Breast epithelium (tissue), 3 donors: ENCODE measurements around the gene CAMKK1.

Experiments
- POLR2A ChIP-seq: fragments of 450-650 bp; IDR thresholded peaks from one replicate; pipeline ENCODE4 v1.6.1; 2016; ENCODE audit warnings: antibody characterized with exemption, mild to moderate bottlenecking, moderate library complexity
- POLR2AphosphoS5 ChIP-seq, 3 donors: sonication (generic); formaldehyde crosslinking; IDR thresholded peaks; one replicate each; pipeline ENCODE4 v1.6.1; 2017; ENCODE audit warnings: antibody characterized with exemption in 3 of 3
- TF ChIP-seq, protein P1 (sequence below), 3 donors: fragments of 450-650 bp; IDR thresholded peaks; one replicate each; pipeline ENCODE4 v1.5.1; 2016 to 2017; ENCODE audit warnings: antibody characterized with exemption in 3 of 3, mild to moderate bottlenecking in 3 of 3, moderate library complexity in 3 of 3

DNA sequence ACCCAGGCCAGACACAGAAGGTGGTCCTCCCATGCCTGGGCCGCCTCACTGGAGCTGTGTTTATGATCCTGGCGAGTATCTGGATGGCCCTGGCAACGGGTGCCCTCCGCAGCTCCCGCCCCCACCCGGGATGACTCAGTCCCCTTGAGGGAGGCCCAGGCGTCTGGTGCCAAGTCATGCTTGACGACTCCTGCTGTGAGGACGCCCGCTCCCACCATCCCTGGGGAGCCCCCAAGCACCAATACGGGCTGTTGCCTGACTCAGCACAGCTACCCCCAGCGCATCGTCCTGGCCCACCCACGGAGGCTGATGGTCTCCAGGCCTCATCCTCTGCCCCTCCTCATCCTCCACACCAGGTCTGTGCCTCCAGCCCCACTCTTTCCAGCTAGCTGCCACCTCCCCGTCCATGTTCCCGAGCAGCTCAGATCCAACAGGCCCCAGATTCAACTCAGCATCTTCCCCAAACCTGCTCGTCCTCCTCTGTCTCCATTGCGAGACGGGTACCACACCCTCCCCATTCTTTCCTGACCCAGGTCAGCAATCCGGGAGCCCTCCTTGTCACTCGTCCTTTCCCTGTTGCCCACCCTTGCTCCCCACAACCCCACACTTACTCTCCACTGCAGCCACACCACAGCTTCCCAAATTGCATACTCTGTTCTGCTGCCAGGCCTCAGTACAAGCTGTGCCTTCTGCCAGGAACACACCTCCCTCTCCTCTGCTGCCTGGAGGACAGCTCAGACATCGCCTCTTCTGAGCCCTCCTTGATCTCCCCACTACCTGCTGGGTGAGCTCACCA lies 2.6 kb downstream of the CAMKK1 start:
- TF ChIP-seq, protein P1, sequence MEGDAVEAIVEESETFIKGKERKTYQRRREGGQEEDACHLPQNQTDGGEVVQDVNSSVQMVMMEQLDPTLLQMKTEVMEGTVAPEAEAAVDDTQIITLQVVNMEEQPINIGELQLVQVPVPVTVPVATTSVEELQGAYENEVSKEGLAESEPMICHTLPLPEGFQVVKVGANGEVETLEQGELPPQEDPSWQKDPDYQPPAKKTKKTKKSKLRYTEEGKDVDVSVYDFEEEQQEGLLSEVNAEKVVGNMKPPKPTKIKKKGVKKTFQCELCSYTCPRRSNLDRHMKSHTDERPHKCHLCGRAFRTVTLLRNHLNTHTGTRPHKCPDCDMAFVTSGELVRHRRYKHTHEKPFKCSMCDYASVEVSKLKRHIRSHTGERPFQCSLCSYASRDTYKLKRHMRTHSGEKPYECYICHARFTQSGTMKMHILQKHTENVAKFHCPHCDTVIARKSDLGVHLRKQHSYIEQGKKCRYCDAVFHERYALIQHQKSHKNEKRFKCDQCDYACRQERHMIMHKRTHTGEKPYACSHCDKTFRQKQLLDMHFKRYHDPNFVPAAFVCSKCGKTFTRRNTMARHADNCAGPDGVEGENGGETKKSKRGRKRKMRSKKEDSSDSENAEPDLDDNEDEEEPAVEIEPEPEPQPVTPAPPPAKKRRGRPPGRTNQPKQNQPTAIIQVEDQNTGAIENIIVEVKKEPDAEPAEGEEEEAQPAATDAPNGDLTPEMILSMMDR (IDR thresholded peaks at IDR 0.05) = no peak
- TF ChIP-seq POLR2A (no peak), POLR2AphosphoS5 (IDR thresholded peaks at IDR 0.05) (no peak)
